IMR-90 (cell line): ENCODE measurements around the gene VASH1.

Source experiments
- MXI1 ChIP-seq: IDR thresholded peaks from 2 replicates; pipeline ENCODE4 v1.6.1; 2012; ENCODE audit warnings: low read depth, mild to moderate bottlenecking, low read length, moderate library complexity, borderline replicate concordance
- TF ChIP-seq, protein P1 (sequence below): conservative IDR thresholded peaks from 2 replicates; pipeline ENCODE4 v1.5.1; 2012; ENCODE audit warnings: mild to moderate bottlenecking, low read depth, low read length, improper control_type of control experiment

DNA sequence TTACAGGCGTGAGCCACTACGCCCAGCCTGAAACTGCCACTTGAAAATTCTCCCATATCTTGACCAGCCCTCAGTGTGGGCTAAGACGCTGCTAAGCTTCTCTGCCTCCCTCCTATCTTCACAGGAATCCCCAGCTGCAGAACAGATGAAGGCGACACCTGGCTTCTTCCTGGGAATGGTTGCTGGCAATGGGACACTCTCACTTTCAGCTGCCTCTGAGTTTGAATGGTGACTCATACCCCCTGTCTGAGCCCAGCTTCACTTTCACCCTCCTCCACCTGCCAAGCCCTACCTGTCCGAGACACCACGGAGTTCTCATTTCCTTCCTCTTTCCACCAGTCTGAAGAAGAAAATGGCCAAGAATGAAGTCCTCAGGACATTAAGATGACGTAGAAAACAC is 18.3 kb upstream of the VASH1 start:
- no peak for TF ChIP-seq MXI1
- TF ChIP-seq, protein P1, sequence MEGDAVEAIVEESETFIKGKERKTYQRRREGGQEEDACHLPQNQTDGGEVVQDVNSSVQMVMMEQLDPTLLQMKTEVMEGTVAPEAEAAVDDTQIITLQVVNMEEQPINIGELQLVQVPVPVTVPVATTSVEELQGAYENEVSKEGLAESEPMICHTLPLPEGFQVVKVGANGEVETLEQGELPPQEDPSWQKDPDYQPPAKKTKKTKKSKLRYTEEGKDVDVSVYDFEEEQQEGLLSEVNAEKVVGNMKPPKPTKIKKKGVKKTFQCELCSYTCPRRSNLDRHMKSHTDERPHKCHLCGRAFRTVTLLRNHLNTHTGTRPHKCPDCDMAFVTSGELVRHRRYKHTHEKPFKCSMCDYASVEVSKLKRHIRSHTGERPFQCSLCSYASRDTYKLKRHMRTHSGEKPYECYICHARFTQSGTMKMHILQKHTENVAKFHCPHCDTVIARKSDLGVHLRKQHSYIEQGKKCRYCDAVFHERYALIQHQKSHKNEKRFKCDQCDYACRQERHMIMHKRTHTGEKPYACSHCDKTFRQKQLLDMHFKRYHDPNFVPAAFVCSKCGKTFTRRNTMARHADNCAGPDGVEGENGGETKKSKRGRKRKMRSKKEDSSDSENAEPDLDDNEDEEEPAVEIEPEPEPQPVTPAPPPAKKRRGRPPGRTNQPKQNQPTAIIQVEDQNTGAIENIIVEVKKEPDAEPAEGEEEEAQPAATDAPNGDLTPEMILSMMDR, result no peak
